Gastroesophageal sphincter (tissue), 4 donors: ENCODE results near the gene ZNF418. TPM values are rescaled to one million over a fixed set of nuclear protein-coding genes. Genes with fewer than 3 reads are reported as not detected.

Experiments used
- ATAC-seq: fragments of 150-250 bp; one replicate; pipeline ENCODE4 v1.9.1; 2016; ENCODE audit warnings: mild to moderate bottlenecking, moderate library complexity
- H3K27ac ChIP-seq, 4 donors: fragments of 200-600 bp; sonication (generic) in 3 of 4; 1 replicate in 3 of 4; 2 replicates in 1 of 4; pipeline ENCODE4 v1.5.1; 2016 to 2019
- H3K27me3 ChIP-seq: fragments of 200-600 bp; sonication (generic); one replicate; pipeline ENCODE4 v1.5.1; 2019
- H3K36me3 ChIP-seq, 2 donors: fragments of 200-600 bp; sonication (generic); one replicate each; pipeline ENCODE4 v1.5.1; 2019; ENCODE audit warnings: control low read depth in 1 of 2
- H3K4me1 ChIP-seq, 3 donors: fragments of 200-600 bp; sonication (generic); 1 replicate in 2 of 3; 2 replicates in 1 of 3; pipeline ENCODE4 v1.5.1; 2016 to 2019; ENCODE audit warnings: control low read depth in 2 of 3
- H3K4me3 ChIP-seq, 2 donors: fragments of 200-600 bp; sonication (generic); one replicate each; pipeline ENCODE4 v1.5.1; 2019; ENCODE audit warnings: mild to moderate bottlenecking in 1 of 2, moderate library complexity in 1 of 2
- H3K9me3 ChIP-seq, 3 donors: fragments of 200-600 bp; sonication (generic); one replicate each; pipeline ENCODE4 v1.5.1; 2017 to 2019; ENCODE audit warnings: control low read depth in 2 of 3
- CTCF ChIP-seq, 4 experiments: fragments of 200-600 bp in 2 of 4; fragments of 450-650 bp in 2 of 4; sonication (generic) in 1 of 4; IDR thresholded peaks; one replicate each; pipeline ENCODE4 v1.5.1; 2017 to 2019; ENCODE audit warnings: antibody characterized with exemption in 4 of 4, mild to moderate bottlenecking in 2 of 4, moderate library complexity in 2 of 4
- EP300 ChIP-seq: sonication (generic); formaldehyde crosslinking; IDR thresholded peaks from one replicate; pipeline ENCODE4 v1.6.1; 2017; ENCODE audit warnings: antibody characterized with exemption, mild to moderate bottlenecking
- POLR2A ChIP-seq, 2 donors: fragments of 450-650 bp; IDR thresholded peaks; one replicate each; pipeline ENCODE4 v1.6.1; 2017; ENCODE audit warnings: antibody characterized with exemption in 2 of 2, mild to moderate bottlenecking in 2 of 2, moderate library complexity in 1 of 2
- POLR2AphosphoS5 ChIP-seq: sonication (generic); formaldehyde crosslinking; IDR thresholded peaks from one replicate; pipeline ENCODE4 v1.6.1; 2017; ENCODE audit warnings: antibody characterized with exemption
- WGBS, 2 donors: methylation state at CpG; one replicate each; pipeline ENCODE4 v1.1.5; 2018; ENCODE audit warnings: low coverage in 1 of 2; 5-methylcytosine and 5-hydroxymethylcytosine counted together
- total RNA-seq, 4 donors: library from RNA; depleted of rRNA; stranded (reverse); fragments of >200 nt; gene quantifications; one replicate each; pipeline ENCODE4 v1.1.0, GENCODE V29; 2016

The ZNF418 gene
- 10 to 100 TPM; 10.4 to 28.5 (median 13.9) TPM for total RNA-seq

GRCh38 chr19:57934820-57935665, at the start of gene ZNF418:
ZNF418 (minus strand) TSS chr19:57935402; CDS start chr19:57933822, 1,580 bp downstream.
- TF ChIP-seq CTCF (IDR thresholded peaks at IDR 0.05) (no peak), POLR2AphosphoS5 (peak; percentile 10)
- H3K27ac ChIP-seq: peak within 1 kb of the TSS; percentile 22 to 86 (median 86)
- peaks cover 0 to 70% of the 10 kb centered on the region in 2 donors for H3K36me3 ChIP-seq
- peak; percentile 85 for ATAC-seq
- H3K27me3 ChIP-seq: no peaks in the 10 kb centered on the region
- H3K9me3 ChIP-seq: peaks cover 0 to 89% (median 0%) of the 10 kb centered on the region in 3 donors
- WGBS, 2 donors: 2 to 3% methylated on average over 13 to 36 of the region's 54 CpGs
- peak within 1 kb of the TSS; percentile 51 to 78 for H3K4me3 ChIP-seq
- peaks cover 0 to 16% (median 3%) of the 10 kb centered on the region in 3 donors for H3K4me1 ChIP-seq

- H3K9me3 ChIP-seq: peaks cover 34 to 100% (median 36%) of the 10 kb centered on the region in 3 donors
- 86 to 97% methylated on average over 1 to 3 of the region's 3 CpGs for WGBS, 2 donors
- no peak for ATAC-seq
- H3K4me1 ChIP-seq: no peaks in the 10 kb centered on the region
- H3K4me3 ChIP-seq: no peak overlapping the region
- no peaks in the 10 kb centered on the region for H3K27me3 ChIP-seq
- H3K36me3 ChIP-seq: peaks cover 37 to 100% of the 10 kb centered on the region in 2 donors
- H3K27ac ChIP-seq: no peak overlapping the region
- TF ChIP-seq POLR2AphosphoS5: no peak
Measured at GRCh38 chr19:57978586-57979289, 43.5 kb upstream of the ZNF418 start.

- H3K27ac ChIP-seq: no peak within 1 kb of the TSS
- ATAC-seq: no peak
- peaks cover 11 to 100% (median 18%) of the 10 kb centered on the region in 3 donors for H3K9me3 ChIP-seq
- peaks cover 7 to 89% of the 10 kb centered on the region in 2 donors for H3K36me3 ChIP-seq
- no peak within 1 kb of the TSS for H3K4me3 ChIP-seq
- no peaks in the 10 kb centered on the region for H3K27me3 ChIP-seq
- no peaks in the 10 kb centered on the region for H3K4me1 ChIP-seq
- WGBS, 2 donors: 75 to 94% methylated on average over 1 to 4 of the region's 4 CpGs
- TF ChIP-seq POLR2AphosphoS5: no peak
- no peak for TF ChIP-seq POLR2A (IDR thresholded peaks at IDR 0.05)
- no peak for TF ChIP-seq EP300
- TF ChIP-seq CTCF (IDR thresholded peaks at IDR 0.05): no peak
Measured at GRCh38 chr19:57974434-57974833, 39.2 kb upstream of the ZNF418 start, which contains the start of gene C19orf18. C19orf18 (minus strand) TSS chr19:57974534; CDS start chr19:57974432, 102 bp downstream.

GRCh38 chr19:57964761-57965160, 29.6 kb upstream of the ZNF418 start:
- no peak for TF ChIP-seq POLR2A (IDR thresholded peaks at IDR 0.05)
- TF ChIP-seq CTCF (IDR thresholded peaks at IDR 0.05): no peak
- no peak for TF ChIP-seq POLR2AphosphoS5
- no peak for TF ChIP-seq EP300
- no peaks in the 10 kb centered on the region for H3K27me3 ChIP-seq
- H3K9me3 ChIP-seq: peaks cover 0 to 100% (median 7%) of the 10 kb centered on the region in 3 donors
- H3K4me3 ChIP-seq: no peak overlapping the region
- no peak for ATAC-seq
- peaks cover 0 to 74% of the 10 kb centered on the region in 2 donors for H3K36me3 ChIP-seq
- no peak overlapping the region for H3K27ac ChIP-seq
- no peaks in the 10 kb centered on the region for H3K4me1 ChIP-seq
- WGBS, 2 donors: 93 to 96% methylated on average over 7 to 8 of the region's 8 CpGs

- no peak overlapping the region for H3K4me3 ChIP-seq
- H3K4me1 ChIP-seq: no peaks in the 10 kb centered on the region
- no peak for TF ChIP-seq CTCF (IDR thresholded peaks at IDR 0.05)
- no peak for TF ChIP-seq POLR2A (IDR thresholded peaks at IDR 0.05)
- TF ChIP-seq EP300: no peak
- no peak for TF ChIP-seq POLR2AphosphoS5
- 45 to 78% methylated on average over 1 of the region's 1 CpG for WGBS, 2 donors
- peaks cover 0 to 100% (median 5%) of the 10 kb centered on the region in 3 donors for H3K9me3 ChIP-seq
- no peak for ATAC-seq
- no peaks in the 10 kb centered on the region for H3K27me3 ChIP-seq
- no peak overlapping the region for H3K27ac ChIP-seq
- H3K36me3 ChIP-seq: peaks cover 0 to 63% of the 10 kb centered on the region in 2 donors
Measured at GRCh38 chr19:57961785-57962184, 26.6 kb upstream of the ZNF418 start.
